Measurements from ENCODE around the gene EHD4. TPM values are rescaled to one million over a fixed set of nuclear protein-coding genes. Genes with fewer than 3 reads are reported as not detected.

The EHD4 gene
- polyA plus RNA-seq, 2 of the 4 experiments (the other 2 are of a cell fraction), result 8.2 to 9.0 TPM

DNA sequence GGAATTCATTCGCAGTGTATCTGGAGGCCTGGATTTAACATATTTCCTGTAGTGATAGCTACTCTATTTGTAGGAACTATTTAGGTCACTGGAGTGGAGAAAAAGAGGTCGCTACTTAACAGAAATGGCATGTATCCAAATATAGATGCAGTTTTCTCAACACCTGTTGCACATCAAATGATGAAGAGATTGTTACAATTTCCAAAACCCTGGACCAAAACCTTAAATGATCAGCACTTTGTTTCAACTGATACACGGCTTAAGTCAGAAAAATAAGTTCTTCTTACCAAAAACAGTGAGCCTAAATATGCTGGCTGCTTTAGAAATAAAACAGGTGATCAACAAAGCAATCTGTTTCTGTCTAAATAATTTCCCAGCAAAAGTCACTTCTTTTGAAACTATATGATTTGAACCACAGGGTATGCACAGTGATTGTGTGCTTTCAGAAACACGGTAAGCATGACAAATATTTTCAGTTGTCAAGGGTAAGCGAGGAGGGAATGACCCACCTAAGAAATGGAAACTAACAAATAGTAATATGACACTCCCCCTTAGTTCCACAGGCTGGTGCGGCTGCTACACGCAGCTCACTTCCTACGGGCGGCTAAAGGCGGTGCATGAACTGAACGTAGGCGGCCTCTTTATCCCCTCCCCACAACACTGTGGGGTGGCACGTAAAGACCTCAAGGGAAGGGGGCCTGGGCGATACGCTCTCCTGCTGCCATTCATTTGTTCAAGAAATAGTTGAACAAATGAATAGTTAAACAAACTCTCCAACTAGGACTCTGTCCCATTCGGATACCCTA lies 1.1 kb downstream of the EHD4 start:
- Histone ChIP-seq H3K4me1 (peaks cover 13% of the 10 kb centered on the region; the same call in 1 of the 3 replicates), H3K4me2 (peak overlapping the region; percentile 70), H3K9me3 (no peaks in the 10 kb centered on the region), H3K27ac (peak overlapping the region; percentile 82 to 95), H3K4me3 (peak overlapping the region; percentile 60)
- no peak for FAIRE-seq
- ChIA-PET CTCF (interaction anchor here (0.7 to 2.0 kb wide), 6 partner anchors 10 to 113 kb away, joined by 3 to 7 read pairs (median 4); no protein-coding TSS in a partner anchor), POLR2A (interaction anchor here (0.6 to 1.8 kb wide), 2 partner anchors 43 to 67 kb away, joined by 4 read pairs; no protein-coding TSS in a partner anchor)
- DNase-seq (ENCODE audit: low read depth in 1 of 2, low spot score in 1 of 2), result peak; percentile 38 to 43
- peak; percentile 59 to 68 for ATAC-seq
- no peak for TF ChIP-seq CEBPB (IDR thresholded peaks at IDR 0.05)
- no peak for TF ChIP-seq TP53 (CRISPR knock-in tag; IDR thresholded peaks at IDR 0.05)
- no peak for TF ChIP-seq MAFK (IDR thresholded peaks at IDR 0.05; ENCODE audit: partially characterized antibody)
- TF ChIP-seq MAZ (IDR thresholded peaks at IDR 0.05; ENCODE audit: borderline replicate concordance, low read depth, low read length), result no peak
- no peak for TF ChIP-seq NFE2L2 (conservative IDR thresholded peaks at IDR 0.05; ENCODE audit: low read length)
- no peak for TF ChIP-seq RNF2 (IDR thresholded peaks at IDR 0.05; ENCODE audit: borderline replicate concordance, low read depth)
- TF ChIP-seq, protein P1, sequence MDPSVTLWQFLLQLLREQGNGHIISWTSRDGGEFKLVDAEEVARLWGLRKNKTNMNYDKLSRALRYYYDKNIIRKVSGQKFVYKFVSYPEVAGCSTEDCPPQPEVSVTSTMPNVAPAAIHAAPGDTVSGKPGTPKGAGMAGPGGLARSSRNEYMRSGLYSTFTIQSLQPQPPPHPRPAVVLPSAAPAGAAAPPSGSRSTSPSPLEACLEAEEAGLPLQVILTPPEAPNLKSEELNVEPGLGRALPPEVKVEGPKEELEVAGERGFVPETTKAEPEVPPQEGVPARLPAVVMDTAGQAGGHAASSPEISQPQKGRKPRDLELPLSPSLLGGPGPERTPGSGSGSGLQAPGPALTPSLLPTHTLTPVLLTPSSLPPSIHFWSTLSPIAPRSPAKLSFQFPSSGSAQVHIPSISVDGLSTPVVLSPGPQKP (IDR thresholded peaks at IDR 0.05; ENCODE audit: low read depth, low read length), result no peak
- no peak for TF ChIP-seq RAD21 (conservative IDR thresholded peaks at IDR 0.05 in 1 of 2, IDR thresholded peaks at IDR 0.05 in 1 of 2)
- TF ChIP-seq, protein P2, sequence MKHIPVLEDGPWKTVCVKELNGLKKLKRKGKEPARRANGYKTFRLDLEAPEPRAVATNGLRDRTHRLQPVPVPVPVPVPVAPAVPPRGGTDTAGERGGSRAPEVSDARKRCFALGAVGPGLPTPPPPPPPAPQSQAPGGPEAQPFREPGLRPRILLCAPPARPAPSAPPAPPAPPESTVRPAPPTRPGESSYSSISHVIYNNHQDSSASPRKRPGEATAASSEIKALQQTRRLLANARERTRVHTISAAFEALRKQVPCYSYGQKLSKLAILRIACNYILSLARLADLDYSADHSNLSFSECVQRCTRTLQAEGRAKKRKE (CRISPR knock-in tag; IDR thresholded peaks at IDR 0.05; ENCODE audit: low read depth), result no peak
- no peak for TF ChIP-seq SREBF2 (IDR thresholded peaks at IDR 0.05)
- no peak for TF ChIP-seq SMC3 (IDR thresholded peaks at IDR 0.05)
- no peak for TF ChIP-seq RCOR1 (IDR thresholded peaks at IDR 0.05; ENCODE audit: low read depth, low read length)
- no peak for TF ChIP-seq HOXA7 (CRISPR knock-in tag; IDR thresholded peaks at IDR 0.05)
- TF ChIP-seq CHD2 (IDR thresholded peaks at IDR 0.05; ENCODE audit: low read length, partially characterized antibody), result no peak
- TF ChIP-seq, protein P3, sequence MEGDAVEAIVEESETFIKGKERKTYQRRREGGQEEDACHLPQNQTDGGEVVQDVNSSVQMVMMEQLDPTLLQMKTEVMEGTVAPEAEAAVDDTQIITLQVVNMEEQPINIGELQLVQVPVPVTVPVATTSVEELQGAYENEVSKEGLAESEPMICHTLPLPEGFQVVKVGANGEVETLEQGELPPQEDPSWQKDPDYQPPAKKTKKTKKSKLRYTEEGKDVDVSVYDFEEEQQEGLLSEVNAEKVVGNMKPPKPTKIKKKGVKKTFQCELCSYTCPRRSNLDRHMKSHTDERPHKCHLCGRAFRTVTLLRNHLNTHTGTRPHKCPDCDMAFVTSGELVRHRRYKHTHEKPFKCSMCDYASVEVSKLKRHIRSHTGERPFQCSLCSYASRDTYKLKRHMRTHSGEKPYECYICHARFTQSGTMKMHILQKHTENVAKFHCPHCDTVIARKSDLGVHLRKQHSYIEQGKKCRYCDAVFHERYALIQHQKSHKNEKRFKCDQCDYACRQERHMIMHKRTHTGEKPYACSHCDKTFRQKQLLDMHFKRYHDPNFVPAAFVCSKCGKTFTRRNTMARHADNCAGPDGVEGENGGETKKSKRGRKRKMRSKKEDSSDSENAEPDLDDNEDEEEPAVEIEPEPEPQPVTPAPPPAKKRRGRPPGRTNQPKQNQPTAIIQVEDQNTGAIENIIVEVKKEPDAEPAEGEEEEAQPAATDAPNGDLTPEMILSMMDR (IDR thresholded peaks at IDR 0.05), result no peak
- TF ChIP-seq HOXB13 (CRISPR knock-in tag; IDR thresholded peaks at IDR 0.05; ENCODE audit: low read depth), result no peak
- no peak for TF ChIP-seq CHD4 (IDR thresholded peaks at IDR 0.05; ENCODE audit: borderline replicate concordance)
- no peak for TF ChIP-seq FOSB (CRISPR knock-in tag; IDR thresholded peaks at IDR 0.05)
- WGBS (ENCODE audit: missing lambda C conversion rate), result 8% methylated on average over 16 of the region's 16 CpGs

DNA sequence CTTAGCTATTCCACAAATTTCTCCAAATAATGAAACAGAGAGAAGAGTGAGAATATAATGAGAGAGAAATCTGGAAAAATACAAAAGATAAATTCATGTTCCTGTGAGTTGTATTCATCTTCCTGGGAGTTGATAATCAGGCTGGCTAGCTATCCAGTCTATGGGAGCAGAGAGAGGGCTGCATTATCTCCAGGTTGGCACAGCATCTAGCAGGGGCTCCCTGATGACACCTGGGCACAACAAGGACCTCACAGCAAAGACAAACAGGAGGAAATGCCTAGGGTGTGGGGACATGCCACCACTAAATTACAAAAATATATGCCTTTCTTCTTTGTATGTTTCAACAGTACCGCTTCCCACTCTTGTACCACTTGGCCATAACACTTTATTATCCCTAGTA lies 1.9 kb downstream of the EHD4 start:
- WGBS (ENCODE audit: missing lambda C conversion rate), result 96% methylated on average over 1 of the region's 1 CpG
- Histone ChIP-seq H3K4me1 (peaks cover 13% of the 10 kb centered on the region; the same call in 1 of the 3 replicates), H3K4me2 (peak overlapping the region; percentile 70; the same call in 1 of the 3 replicates), H3K27ac (no peak overlapping the region), H3K4me3 (no peak overlapping the region), H3K9me3 (no peaks in the 10 kb centered on the region)
- FAIRE-seq (no peak), DNase-seq (ENCODE audit: low read depth in 1 of 2, low spot score in 1 of 2) (no peak), ATAC-seq (no peak)
- ChIA-PET POLR2A (no interaction called here), CTCF (interaction anchor here (0.9 to 1.1 kb wide), 3 partner anchors 19 to 114 kb away, joined by 3 to 5 read pairs (median 3); no protein-coding TSS in a partner anchor)
- TF ChIP-seq, protein P2 (CRISPR knock-in tag; IDR thresholded peaks at IDR 0.05; ENCODE audit: low read depth), result no peak
- TF ChIP-seq, protein P4, sequence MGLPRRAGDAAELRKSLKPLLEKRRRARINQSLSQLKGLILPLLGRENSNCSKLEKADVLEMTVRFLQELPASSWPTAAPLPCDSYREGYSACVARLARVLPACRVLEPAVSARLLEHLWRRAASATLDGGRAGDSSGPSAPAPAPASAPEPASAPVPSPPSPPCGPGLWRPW (IDR thresholded peaks at IDR 0.05), result no peak

Measured in A549 (cell line).